Measurements from ENCODE around the gene SMC1B. TPM values are rescaled to one million over a fixed set of nuclear protein-coding genes. Genes with fewer than 3 reads are reported as not detected.

The SMC1B gene
- total RNA-seq, 2 donors from 2014 or later = 2.7 to 3.2 TPM

GRCh38 chr22:45316796-45317526, 96.4 kb downstream of the SMC1B start:
- peak overlapping the region; percentile 32 for H3K27ac Mint-ChIP-seq
- ATAC-seq (replicated peaks in 1 of 2) (no peak), DNase-seq (no peak)
- H3K9me3 Mint-ChIP-seq = no peaks in the 10 kb centered on the region
- H3K4me1 Mint-ChIP-seq (ENCODE audit: low read depth) = peaks cover 98% of the 10 kb centered on the region
- H3K4me3 Mint-ChIP-seq = peak overlapping the region in 1 of 2 donors; percentile 96
- peaks cover 0 to 8% of the 10 kb centered on the region in 2 donors for H3K36me3 Mint-ChIP-seq (ENCODE audit: insufficient read depth in 2 of 2)
- no peaks in the 10 kb centered on the region for H3K27me3 Mint-ChIP-seq (ENCODE audit: low read depth)

- no peak for DNase-seq
- Mint-ChIP-seq H3K27me3 (ENCODE audit: low read depth) (no peaks in the 10 kb centered on the region), H3K9me3 (no peaks in the 10 kb centered on the region), H3K36me3 (ENCODE audit: insufficient read depth in 2 of 2) (peaks cover 0 to 6% of the 10 kb centered on the region in 2 donors), H3K4me3 (no peak overlapping the region), H3K27ac (peak overlapping the region; percentile 23), H3K4me1 (ENCODE audit: low read depth) (peaks cover 92% of the 10 kb centered on the region)
- ATAC-seq (replicated peaks in 1 of 2) = no peak
These were observed 98.6 kb downstream of the SMC1B start for GRCh38 chr22:45314786-45315185.

- ATAC-seq (replicated peaks in 1 of 2) = no peak
- Mint-ChIP-seq H3K27me3 (ENCODE audit: low read depth) (no peaks in the 10 kb centered on the region), H3K27ac (peak overlapping the region; percentile 17), H3K9me3 (no peaks in the 10 kb centered on the region), H3K4me3 (peak overlapping the region; percentile 15 to 39), H3K4me1 (ENCODE audit: low read depth) (peaks cover 88% of the 10 kb centered on the region), H3K36me3 (ENCODE audit: insufficient read depth in 2 of 2) (peaks cover 0 to 5% of the 10 kb centered on the region in 2 donors)
- no peak for DNase-seq
These were observed 99.2 kb downstream of the SMC1B start for GRCh38 chr22:45314054-45314721.

- peak overlapping the region in 1 of 2 donors; percentile 7 for H3K4me3 Mint-ChIP-seq
- no peak overlapping the region for H3K27ac Mint-ChIP-seq
These were observed 100.5 kb downstream of the SMC1B start for GRCh38 chr22:45312856-45313255.

GRCh38 chr22:45312415-45312814, 101.0 kb downstream of the SMC1B start:
- ATAC-seq (replicated peaks in 1 of 2) = no peak
- no peaks in the 10 kb centered on the region for H3K9me3 Mint-ChIP-seq
- H3K4me3 Mint-ChIP-seq = peak overlapping the region; percentile 7 to 94
- no peak for DNase-seq
- H3K27me3 Mint-ChIP-seq (ENCODE audit: low read depth) = no peaks in the 10 kb centered on the region
- peaks cover 0 to 5% of the 10 kb centered on the region in 2 donors for H3K36me3 Mint-ChIP-seq (ENCODE audit: insufficient read depth in 2 of 2)
- H3K4me1 Mint-ChIP-seq (ENCODE audit: low read depth) = peaks cover 79% of the 10 kb centered on the region
- H3K27ac Mint-ChIP-seq = no peak overlapping the region

More at GRCh38 chr22:45312856-45313255, 100.5 kb downstream of the SMC1B start:
- Mint-ChIP-seq H3K9me3 (no peaks in the 10 kb centered on the region), H3K36me3 (ENCODE audit: insufficient read depth in 2 of 2) (peaks cover 0 to 5% of the 10 kb centered on the region in 2 donors), H3K27me3 (ENCODE audit: low read depth) (no peaks in the 10 kb centered on the region), H3K4me1 (ENCODE audit: low read depth) (peaks cover 83% of the 10 kb centered on the region)
- DNase-seq = no peak
- no peak for ATAC-seq (replicated peaks in 1 of 2)

GRCh38 chr22:45310977-45311531, 102.3 kb downstream of the SMC1B start:
- H3K4me1 Mint-ChIP-seq (ENCODE audit: low read depth) = peaks cover 65% of the 10 kb centered on the region

GRCh38 chr22:45310331-45310976, 102.9 kb downstream of the SMC1B start:
- Mint-ChIP-seq H3K36me3 (ENCODE audit: insufficient read depth in 2 of 2) (peaks cover 0 to 5% of the 10 kb centered on the region in 2 donors), H3K27ac (peak overlapping the region; percentile 74), H3K9me3 (no peaks in the 10 kb centered on the region), H3K4me3 (peak overlapping the region; percentile 93 to 94), H3K27me3 (ENCODE audit: low read depth) (no peaks in the 10 kb centered on the region), H3K4me1 (ENCODE audit: low read depth) (peaks cover 59% of the 10 kb centered on the region)
- DNase-seq = peak; percentile 13 to 18
- no peak for ATAC-seq (replicated peaks in 1 of 2)

More at GRCh38 chr22:45310977-45311531, 102.3 kb downstream of the SMC1B start:
- peaks cover 0 to 5% of the 10 kb centered on the region in 2 donors for H3K36me3 Mint-ChIP-seq (ENCODE audit: insufficient read depth in 2 of 2)
- no peaks in the 10 kb centered on the region for H3K27me3 Mint-ChIP-seq (ENCODE audit: low read depth)
- DNase-seq (no peak), ATAC-seq (replicated peaks in 1 of 2) (no peak)
- no peaks in the 10 kb centered on the region for H3K9me3 Mint-ChIP-seq
- peak overlapping the region; percentile 74 for H3K27ac Mint-ChIP-seq
- peak overlapping the region; percentile 93 to 94 for H3K4me3 Mint-ChIP-seq

GRCh38 chr22:45309422-45310227, 103.8 kb downstream of the SMC1B start, which contains the start of gene FAM118A:
Gene FAM118A (plus strand): TSS chr22:45309934. CDS start chr22:45322380, 12,446 bp downstream.
- peaks cover 53% of the 10 kb centered on the region for H3K4me1 Mint-ChIP-seq (ENCODE audit: low read depth)
- peaks cover 0 to 5% of the 10 kb centered on the region in 2 donors for H3K36me3 Mint-ChIP-seq (ENCODE audit: insufficient read depth in 2 of 2)
- no peaks in the 10 kb centered on the region for H3K27me3 Mint-ChIP-seq (ENCODE audit: low read depth)
- peak; percentile 95 to 99 for DNase-seq
- peak within 1 kb of the TSS; percentile 93 to 94 for H3K4me3 Mint-ChIP-seq
- peak; percentile 85 to 86 for ATAC-seq (replicated peaks in 1 of 2)
- H3K27ac Mint-ChIP-seq = peak within 1 kb of the TSS; percentile 93
- no peaks in the 10 kb centered on the region for H3K9me3 Mint-ChIP-seq

GRCh38 chr22:45308957-45309421, 104.4 kb downstream of the SMC1B start:
- peak overlapping the region; percentile 93 to 94 for H3K4me3 Mint-ChIP-seq
- H3K27me3 Mint-ChIP-seq (ENCODE audit: low read depth) = no peaks in the 10 kb centered on the region
- H3K4me1 Mint-ChIP-seq (ENCODE audit: low read depth) = peaks cover 46% of the 10 kb centered on the region
- ATAC-seq (replicated peaks in 1 of 2) = no peak
- H3K27ac Mint-ChIP-seq = peak overlapping the region; percentile 93
- H3K36me3 Mint-ChIP-seq (ENCODE audit: insufficient read depth in 2 of 2) = peaks cover 0 to 5% of the 10 kb centered on the region in 2 donors
- no peaks in the 10 kb centered on the region for H3K9me3 Mint-ChIP-seq
- peak; percentile 35 to 44 for DNase-seq

GRCh38 chr22:45308391-45308956, 104.9 kb downstream of the SMC1B start:
- no peak for ATAC-seq (replicated peaks in 1 of 2)
- Mint-ChIP-seq H3K4me3 (peak overlapping the region; percentile 93 to 94), H3K36me3 (ENCODE audit: insufficient read depth in 2 of 2) (peaks cover 0 to 5% of the 10 kb centered on the region in 2 donors), H3K9me3 (no peaks in the 10 kb centered on the region), H3K27me3 (ENCODE audit: low read depth) (no peaks in the 10 kb centered on the region), H3K27ac (peak overlapping the region; percentile 93), H3K4me1 (ENCODE audit: low read depth) (peaks cover 41% of the 10 kb centered on the region)
- no peak for DNase-seq

GRCh38 chr22:45306139-45306538, 107.3 kb downstream of the SMC1B start:
- Mint-ChIP-seq H3K27ac (no peak overlapping the region), H3K9me3 (no peaks in the 10 kb centered on the region), H3K27me3 (ENCODE audit: low read depth) (no peaks in the 10 kb centered on the region), H3K4me1 (ENCODE audit: low read depth) (peaks cover 30% of the 10 kb centered on the region), H3K4me3 (no peak overlapping the region), H3K36me3 (ENCODE audit: insufficient read depth in 2 of 2) (peaks cover 0 to 2% of the 10 kb centered on the region in 2 donors)
- DNase-seq (no peak), ATAC-seq (replicated peaks in 1 of 2) (no peak)

All from activated T-cell treated with anti-CD3 and anti-CD28 coated beads, Interleukin-2, amount 50 U/mL, for 72 hours (primary cell).